GM19025 (cell line): Measurements from ENCODE around the gene CD177.
"Not testable (repeated sequence)": the region's sequence is repeated elsewhere in the genome, so short reads cannot be mapped to it uniquely, and the experiment has no call there.

Experiments
- ATAC-seq: cut with Tn5 transposase; IDR thresholded peaks from one replicate; pipeline ENCODE4 v1.9.1; 2021; ENCODE audit warnings: mild to moderate bottlenecking, low read depth, moderate library complexity; ENCODE audit not compliant: unreplicated experiment

CD177 gene

DNA sequence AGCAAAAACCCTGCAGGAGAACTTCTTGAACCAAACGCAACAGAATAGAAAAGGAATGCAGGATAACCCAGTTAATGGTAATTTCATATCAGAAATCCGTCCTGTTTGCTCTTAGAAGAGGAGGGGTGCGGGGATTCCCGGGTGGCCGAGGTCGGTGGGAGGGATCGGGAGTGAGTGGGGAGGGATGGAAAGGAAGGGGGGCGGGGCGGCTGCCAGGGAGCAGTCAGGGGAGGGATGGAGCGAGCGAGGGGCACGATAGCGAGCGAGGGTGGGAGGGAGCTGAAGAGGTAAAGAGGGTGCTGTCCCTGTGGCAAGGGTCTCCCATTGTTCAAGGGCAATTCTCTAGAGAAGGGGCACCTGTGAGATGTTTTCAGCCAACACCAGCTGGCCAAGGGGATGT, 26.5 kb downstream of the CD177 start:
- ATAC-seq, result no peak

GRCh38 chr19:43380771-43381386, 27.4 kb downstream of the CD177 start:
- ATAC-seq, result no peak

GRCh38 chr19:43382586-43383216, 29.2 kb downstream of the CD177 start:
- ATAC-seq, result not testable (repeated sequence)

DNA sequence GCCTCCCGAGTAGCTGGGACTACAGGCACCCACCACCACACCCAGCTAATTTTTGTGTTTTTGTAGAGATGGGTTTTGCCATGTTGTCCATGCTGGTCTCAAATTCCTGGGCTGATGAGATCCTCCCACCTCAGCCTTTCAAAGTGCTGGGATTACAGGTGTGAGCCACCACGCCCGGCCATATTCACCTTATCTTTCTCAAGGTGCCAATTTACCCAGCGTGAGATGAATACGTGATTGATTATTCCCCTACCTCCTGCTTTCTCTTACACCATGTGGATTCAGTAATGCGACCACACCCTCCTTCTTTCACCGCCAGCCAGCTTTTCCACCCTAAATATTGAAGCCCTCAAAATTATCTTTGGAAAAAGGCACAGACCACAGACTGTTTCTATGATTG, 29.8 kb downstream of the CD177 start:
- not testable (repeated sequence) for ATAC-seq

GRCh38 chr19:43383759-43384158, 30.3 kb downstream of the CD177 start:
- not testable (repeated sequence) for ATAC-seq

DNA sequence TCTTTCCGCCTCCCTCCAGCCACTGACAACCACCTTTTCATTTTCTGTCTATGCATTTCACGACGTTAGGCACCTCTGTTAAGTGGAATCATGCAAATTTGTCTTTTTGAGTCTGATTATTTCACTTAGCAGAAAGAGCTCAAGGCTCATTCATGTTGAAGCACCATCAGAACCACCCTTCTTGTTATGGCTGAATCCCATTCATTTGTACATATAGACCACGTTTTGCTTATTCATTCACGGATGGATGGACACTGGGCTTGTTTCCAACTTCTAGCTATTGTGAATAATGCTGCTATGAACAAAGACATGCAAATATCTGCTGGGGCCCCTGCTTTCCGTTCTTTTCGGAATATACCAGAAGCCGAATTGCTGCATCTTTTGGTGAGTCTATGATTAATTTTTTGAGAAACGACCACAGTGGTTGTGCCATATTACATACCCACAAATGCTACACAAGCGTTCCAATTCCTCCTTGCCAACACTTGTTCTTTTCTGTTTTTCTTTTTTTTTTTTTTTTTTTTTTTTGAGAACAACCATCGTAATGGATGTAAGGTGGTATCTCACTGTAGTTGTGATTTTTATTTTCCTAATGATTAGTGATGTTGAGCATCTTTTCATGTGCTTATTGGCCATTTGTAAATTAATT, 37.5 kb downstream of the CD177 start:
- not testable (repeated sequence) for ATAC-seq

DNA sequence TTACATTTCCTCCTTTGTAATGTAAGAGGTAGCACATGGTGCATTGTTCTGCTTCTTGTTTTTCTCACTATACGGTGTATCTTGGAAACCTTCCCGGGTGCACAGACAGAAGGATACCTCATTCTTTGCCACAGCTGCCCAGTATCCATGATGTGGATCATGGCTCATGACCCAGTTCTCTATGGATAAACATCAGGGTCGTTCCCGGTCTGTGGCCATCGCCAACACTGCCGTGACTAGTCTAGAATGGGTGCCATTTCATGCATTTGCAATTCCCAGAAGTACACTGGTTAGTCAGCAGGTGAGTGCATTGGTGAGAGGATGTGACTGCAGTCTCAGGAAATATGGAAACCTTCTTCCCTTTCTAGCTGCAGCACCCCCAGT, 38.1 kb downstream of the CD177 start:
- not testable (repeated sequence) for ATAC-seq

DNA sequence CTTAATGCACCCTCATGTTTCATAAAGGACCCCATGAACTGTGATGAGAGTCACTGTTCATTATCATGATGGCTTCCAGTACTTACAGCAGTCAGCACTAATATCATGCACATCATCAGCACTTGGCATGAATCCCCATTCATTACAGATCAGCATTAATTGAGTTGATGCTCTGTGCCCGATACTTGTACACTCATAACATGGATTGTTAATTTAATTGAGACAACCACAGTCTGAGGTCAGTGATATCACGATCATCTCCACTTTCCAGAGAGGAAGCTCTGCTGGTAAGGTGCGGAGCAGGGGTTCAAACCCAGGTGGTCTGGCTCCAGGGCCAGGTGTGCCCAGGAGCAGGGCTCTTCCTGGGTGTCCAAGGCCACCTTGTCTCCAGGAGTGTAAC, 40.0 kb downstream of the CD177 start:
- not testable (repeated sequence) for ATAC-seq

DNA sequence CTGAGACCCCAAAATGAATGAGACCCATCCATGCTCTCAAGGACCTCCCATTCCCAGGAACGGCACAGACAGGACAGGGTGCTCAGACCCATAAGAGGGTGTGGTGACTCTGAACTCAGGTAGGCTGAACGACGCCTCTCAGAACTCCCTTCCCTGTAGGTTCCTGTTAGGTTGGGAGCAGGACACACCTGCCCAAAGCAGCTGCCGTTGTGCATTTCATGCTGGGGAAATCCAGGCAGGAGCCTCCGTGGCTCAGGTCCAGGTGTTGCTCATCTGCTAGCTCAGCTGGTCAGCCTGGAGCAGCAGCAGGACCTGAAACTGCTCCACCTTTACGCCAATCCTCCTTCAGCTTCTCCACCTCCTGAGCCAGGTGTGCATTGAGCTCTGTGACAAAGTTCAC, 42.1 kb downstream of the CD177 start:
- no peak for ATAC-seq

DNA sequence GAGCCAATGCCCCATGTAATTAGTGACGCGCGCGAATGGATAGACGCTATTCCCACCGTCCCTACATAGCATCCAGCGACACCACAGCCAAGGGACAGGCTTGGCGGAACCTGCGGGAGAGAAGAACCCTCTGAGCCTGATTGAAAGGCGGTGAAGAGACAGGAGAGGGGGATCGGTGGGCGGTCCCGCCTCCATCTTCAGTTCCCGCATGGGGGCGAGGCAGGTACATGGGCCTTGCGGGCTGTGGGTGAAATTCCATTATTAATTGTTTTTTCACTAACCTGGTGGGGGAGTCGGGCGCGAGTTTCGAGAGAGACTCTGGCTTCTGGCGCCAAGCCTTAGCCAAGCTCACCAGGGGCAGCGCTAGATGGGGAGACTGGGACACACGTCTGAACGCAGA, 52.8 kb downstream of the CD177 start:
- ATAC-seq, result no peak

- ATAC-seq, result no peak
Observed at GRCh38 chr19:43407416-43408005, 54.0 kb downstream of the CD177 start.

- ATAC-seq, result no peak
Observed at GRCh38 chr19:43408043-43408442, 54.6 kb downstream of the CD177 start.

DNA sequence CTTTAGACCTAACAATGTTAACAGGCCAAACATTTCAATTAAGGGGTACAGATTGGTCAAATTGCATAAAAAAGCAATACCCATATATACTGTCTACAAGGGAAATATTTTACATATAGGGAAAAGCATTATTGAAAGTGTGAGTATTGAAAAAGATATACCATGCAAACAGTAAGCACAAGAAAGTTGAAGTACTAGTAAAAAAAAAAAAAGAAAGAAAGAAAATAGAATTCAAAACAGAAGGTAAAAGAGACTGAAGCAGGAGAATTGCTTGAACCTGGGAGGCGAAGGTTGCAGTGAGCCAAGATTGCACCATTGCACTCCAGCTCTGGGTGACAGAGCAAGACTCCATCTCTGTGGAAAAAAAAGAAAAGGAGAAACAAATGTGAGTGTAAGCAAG, 55.9 kb downstream of the CD177 start:
- ATAC-seq, result no peak

DNA sequence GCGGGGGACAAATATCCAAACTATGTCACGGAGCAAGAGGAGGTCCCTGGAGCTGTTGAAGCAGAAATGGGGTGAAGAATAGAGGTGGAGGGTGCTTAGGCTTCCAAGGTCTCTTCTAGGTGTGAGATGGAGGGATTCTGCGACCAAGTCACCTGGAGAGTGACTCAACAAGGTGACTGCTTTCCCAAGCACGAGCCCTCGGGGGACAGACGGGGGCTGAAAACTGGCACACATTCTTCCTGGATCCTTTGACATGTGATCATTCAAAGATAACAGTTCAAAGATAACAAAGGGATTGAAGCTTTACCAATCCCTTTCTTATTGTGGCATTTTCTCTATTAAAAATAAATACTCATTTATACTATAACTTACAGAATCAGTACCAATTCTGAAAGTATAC, 59.0 kb downstream of the CD177 start:
- ATAC-seq, result no peak
